ENCODE measurements around the gene ANP32A.

- TF ChIP-seq YY1 (IDR thresholded peaks at IDR 0.05; ENCODE audit: insufficient read depth, insufficient read length) = no peak
- TF ChIP-seq ZNF274 (IDR thresholded peaks at IDR 0.05; ENCODE audit: low read depth, low read length) = no peak
Observed at GRCh38 chr15:68806220-68807060, 14.3 kb downstream of the ANP32A start.
